Fibroblast of lung (primary cell): ENCODE measurements around the gene EFCAB6. TPM values are rescaled to one million over a fixed set of nuclear protein-coding genes. Genes with fewer than 3 reads are reported as not detected.

Experiments
- DNase-seq, 2 donors: peaks; one replicate each; pipeline versions ENCODE4 v3.0.0 to v3.0.0-alpha.2; 2010; ENCODE audit warnings: low read depth in 2 of 2
- H2AFZ ChIP-seq: 2 replicates; pipeline ENCODE4 v1.5.1; 2012; ENCODE audit warnings: low read length, control low read depth, inconsistent platforms
- H3K27ac ChIP-seq: 2 replicates; pipeline ENCODE4 v1.5.1; 2011; ENCODE audit warnings: low read length, control low read depth; ENCODE audit not compliant: insufficient read depth
- H3K27me3 ChIP-seq: 2 replicates; pipeline ENCODE4 v1.5.1; 2011; ENCODE audit warnings: mild to moderate bottlenecking, low read length; ENCODE audit not compliant: control insufficient read depth, insufficient read depth
- H3K36me3 ChIP-seq: 2 replicates; pipeline ENCODE4 v1.5.1; 2011; ENCODE audit warnings: low read length; ENCODE audit not compliant: control insufficient read depth, insufficient read depth
- H3K4me1 ChIP-seq: 2 replicates; pipeline ENCODE4 v1.5.1; 2011; ENCODE audit warnings: low read length; ENCODE audit not compliant: control insufficient read depth, insufficient read depth; ENCODE audit errors: extremely low read depth
- H3K4me2 ChIP-seq: 2 replicates; pipeline ENCODE4 v1.5.1; 2011; ENCODE audit warnings: low read length, control low read depth; ENCODE audit not compliant: insufficient read depth; ENCODE audit errors: extremely low read depth
- H3K4me3 ChIP-seq, 4 experiments: fragments of 200-600 bp in 1 of 4; sonication (generic) in 1 of 4; replicated peaks in 1 of 4; 2 replicates each; pipeline ENCODE4 v1.5.1; 2011 to 2016; ENCODE audit warnings: low read length in 4 of 4, low read depth in 3 of 4, mild to moderate bottlenecking in 3 of 4, control low read depth in 2 of 4, inconsistent platforms in 1 of 4, mixed read lengths in 1 of 4; ENCODE audit not compliant: insufficient read depth in 1 of 4; ENCODE audit errors: control extremely low read depth in 1 of 4
- H3K79me2 ChIP-seq: 2 replicates; pipeline ENCODE4 v1.5.1; 2012; ENCODE audit warnings: mild to moderate bottlenecking, low read length, inconsistent platforms; ENCODE audit not compliant: control insufficient read depth, insufficient read depth
- H3K9ac ChIP-seq: 2 replicates; pipeline ENCODE4 v1.5.1; 2011; ENCODE audit warnings: mild to moderate bottlenecking, low read length, control low read depth; ENCODE audit not compliant: insufficient read depth
- H3K9me3 ChIP-seq: 2 replicates; pipeline ENCODE4 v1.5.1; 2012; ENCODE audit warnings: low read depth, low read length; ENCODE audit not compliant: control insufficient read depth, insufficient read depth
- H4K20me1 ChIP-seq: 2 replicates; pipeline ENCODE4 v1.5.1; 2011; ENCODE audit warnings: low read length; ENCODE audit not compliant: control insufficient read depth, insufficient read depth; ENCODE audit errors: extremely low read depth
- CTCF ChIP-seq, 2 donors: IDR thresholded peaks in 1 of 2; conservative IDR thresholded peaks in 1 of 2; 1 replicate in 1 of 2; 2 replicates in 1 of 2; pipeline ENCODE4 v1.5.1; 2011 to 2012; ENCODE audit warnings: low read length in 2 of 2, control low read depth in 1 of 2, inconsistent platforms in 1 of 2, low read depth in 1 of 2, mild to moderate bottlenecking in 1 of 2
- EZH2 ChIP-seq: IDR thresholded peaks from 2 replicates; pipeline ENCODE4 v1.5.1; 2012; ENCODE audit warnings: low read length, control low read depth, mild to moderate bottlenecking; ENCODE audit errors: missing control alignments
- polyA plus RNA-seq, 2 donors: library from polyadenylated mRNA; depleted of rRNA in 1 of 2; stranded (reverse) in 1 of 2; unstranded in 1 of 2; fragments of >200 nt; gene quantifications; 2 replicates each; pipeline ENCODE4 v1.2.1, GENCODE V29; 2011 to 2012; ENCODE audit warnings: missing spikeins in 1 of 2
- total RNA-seq: library from RNA; depleted of rRNA; stranded (reverse); fragments of >200 nt; gene quantifications from 2 replicates; pipeline ENCODE4 v1.2.1, GENCODE V29; 2014

The EFCAB6 gene
- total and polyA plus RNA-seq, 2 donors (not counting 1 experiment from before 2014, with no cell fraction given): 1.0 to 1.5 TPM

GRCh38 chr22:43742154-43742950 is 69.8 kb downstream of the EFCAB6 start:
- no peaks in the 10 kb centered on the region for H3K9me3 ChIP-seq
- H3K36me3 ChIP-seq: no peaks in the 10 kb centered on the region
- no peak overlapping the region for H3K4me2 ChIP-seq
- H3K4me3 ChIP-seq: no peak overlapping the region
- DNase-seq: no peak
- no peak overlapping the region for H3K27ac ChIP-seq
- H2AFZ ChIP-seq: no peak overlapping the region
- peaks cover 4% of the 10 kb centered on the region for H3K27me3 ChIP-seq
- H3K79me2 ChIP-seq: no peaks in the 10 kb centered on the region
- H3K4me1 ChIP-seq: no peaks in the 10 kb centered on the region
- H4K20me1 ChIP-seq: no peaks in the 10 kb centered on the region
- no peak for TF ChIP-seq CTCF (conservative IDR thresholded peaks at IDR 0.05 in 1 of 2, IDR thresholded peaks at IDR 0.05 in 1 of 2; ENCODE audit: low read depth in 1 of 2, low read length in 2 of 2)
- TF ChIP-seq EZH2: no peak
- H3K9ac ChIP-seq: no peak overlapping the region

- DNase-seq: no peak
- Histone ChIP-seq H2AFZ (no peak overlapping the region), H3K9me3 (no peaks in the 10 kb centered on the region), H3K36me3 (no peaks in the 10 kb centered on the region), H3K27me3 (peaks cover 4% of the 10 kb centered on the region), H3K4me2 (no peak overlapping the region), H3K79me2 (no peaks in the 10 kb centered on the region), H3K4me1 (no peaks in the 10 kb centered on the region), H4K20me1 (no peaks in the 10 kb centered on the region), H3K27ac (no peak overlapping the region), H3K9ac (no peak overlapping the region), H3K4me3 (no peak overlapping the region)
- TF ChIP-seq EZH2 (no peak), CTCF (conservative IDR thresholded peaks at IDR 0.05 in 1 of 2, IDR thresholded peaks at IDR 0.05 in 1 of 2; ENCODE audit: low read depth in 1 of 2, low read length in 2 of 2) (no peak)
These were observed 71.4 kb downstream of the EFCAB6 start for GRCh38 chr22:43740587-43741270.

DNA sequence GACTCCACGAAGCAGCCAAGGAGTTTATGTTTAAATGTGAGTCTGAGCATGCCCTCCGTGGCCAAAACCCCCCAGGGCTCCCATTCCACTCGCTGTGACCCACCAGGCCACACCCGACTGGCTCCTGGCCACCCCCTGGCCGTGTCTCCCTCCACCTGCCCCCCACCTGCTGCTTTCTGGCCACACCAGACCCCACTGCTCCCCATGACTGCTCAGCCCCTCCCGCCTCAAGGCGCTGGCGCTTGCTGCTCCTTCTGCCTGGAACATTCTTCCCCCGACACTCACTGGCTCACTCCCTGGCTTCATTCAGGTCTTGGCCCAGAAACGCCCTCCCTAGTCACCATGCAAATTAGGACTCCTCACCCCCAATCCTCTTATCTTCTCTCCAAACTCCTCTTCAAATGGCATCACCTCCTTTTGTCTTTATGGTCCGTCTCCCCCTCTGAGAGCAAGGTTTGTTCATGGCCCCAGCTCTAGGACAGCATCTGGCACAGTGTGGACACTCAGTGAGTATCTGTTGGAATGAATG is 72.2 kb downstream of the EFCAB6 start:
- H3K27ac ChIP-seq: no peak overlapping the region

More for the DNA sequence above, 72.2 kb downstream of the EFCAB6 start:
- H3K4me2 ChIP-seq: no peak overlapping the region
- H2AFZ ChIP-seq: no peak overlapping the region
- no peak for DNase-seq
- no peaks in the 10 kb centered on the region for H3K4me1 ChIP-seq
- no peaks in the 10 kb centered on the region for H3K36me3 ChIP-seq
- H3K9me3 ChIP-seq: no peaks in the 10 kb centered on the region
- no peak for TF ChIP-seq CTCF (conservative IDR thresholded peaks at IDR 0.05 in 1 of 2, IDR thresholded peaks at IDR 0.05 in 1 of 2; ENCODE audit: low read depth in 1 of 2, low read length in 2 of 2)
- H3K79me2 ChIP-seq: no peaks in the 10 kb centered on the region
- no peak overlapping the region for H3K4me3 ChIP-seq
- H4K20me1 ChIP-seq: no peaks in the 10 kb centered on the region
- H3K27me3 ChIP-seq: peaks cover 4% of the 10 kb centered on the region
- no peak overlapping the region for H3K9ac ChIP-seq
